HG02885 (cell line): ENCODE data around the gene ADK.

Experiments used
- ATAC-seq: cut with Tn5 transposase; IDR thresholded peaks from one replicate; pipeline ENCODE4 v1.9.1; 2021; ENCODE audit warnings: mild to moderate bottlenecking; ENCODE audit not compliant: unreplicated experiment, poor library complexity

The ADK gene

DNA sequence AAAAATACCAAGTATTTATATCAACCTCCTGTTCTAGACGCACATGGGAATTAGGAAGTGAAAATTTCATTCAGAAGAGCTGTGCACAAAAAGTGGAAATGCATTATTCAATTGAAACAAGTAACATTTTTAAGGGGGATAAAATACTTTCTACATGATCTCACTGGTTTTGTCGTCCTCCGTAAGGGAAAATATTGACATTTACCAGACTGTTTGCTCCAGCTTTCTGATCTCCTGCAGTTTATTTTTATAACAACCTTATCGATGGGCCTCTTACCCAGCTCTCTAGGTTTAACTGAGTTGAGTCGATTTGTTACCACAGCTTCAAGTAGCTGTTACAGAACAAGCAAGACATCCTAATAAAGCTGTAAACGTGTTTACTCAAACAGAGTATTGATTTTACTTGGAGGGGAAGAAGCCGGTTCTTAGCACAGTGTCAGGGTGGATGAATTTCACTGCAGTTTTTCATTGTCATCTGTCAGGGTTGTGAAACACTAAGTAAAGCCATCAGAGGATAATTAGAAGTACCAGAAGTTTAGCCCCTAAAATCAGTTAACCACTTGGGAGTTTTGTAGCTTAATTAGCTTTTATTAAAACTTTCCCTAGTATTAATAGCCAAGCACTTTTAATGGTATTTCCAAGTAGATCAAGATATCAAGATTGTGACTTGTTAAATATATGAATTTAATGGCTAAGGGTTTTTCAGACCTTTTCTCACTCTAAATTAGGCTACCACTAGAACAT is 532.8 kb downstream of the ADK start:
- no peak for ATAC-seq

DNA sequence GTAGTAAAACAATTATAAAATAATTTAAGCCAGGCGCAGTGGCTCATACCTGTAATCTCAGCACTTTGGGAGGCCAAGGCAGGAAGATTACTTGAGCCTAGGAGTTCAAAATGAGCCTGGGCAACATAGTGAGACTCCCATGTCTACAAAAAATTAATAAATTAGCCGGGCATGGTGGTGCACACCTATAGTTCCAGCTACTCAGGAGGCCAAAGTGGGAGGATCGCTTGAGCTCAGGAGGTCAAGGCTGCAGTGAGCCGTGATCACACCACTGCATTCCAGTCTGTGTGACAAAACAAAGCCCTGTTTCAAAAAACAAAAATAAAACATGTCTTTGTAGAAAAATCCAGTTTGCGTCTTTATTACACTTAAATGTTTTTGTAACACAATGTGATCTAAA is 533.4 kb downstream of the ADK start:
- no peak for ATAC-seq

DNA sequence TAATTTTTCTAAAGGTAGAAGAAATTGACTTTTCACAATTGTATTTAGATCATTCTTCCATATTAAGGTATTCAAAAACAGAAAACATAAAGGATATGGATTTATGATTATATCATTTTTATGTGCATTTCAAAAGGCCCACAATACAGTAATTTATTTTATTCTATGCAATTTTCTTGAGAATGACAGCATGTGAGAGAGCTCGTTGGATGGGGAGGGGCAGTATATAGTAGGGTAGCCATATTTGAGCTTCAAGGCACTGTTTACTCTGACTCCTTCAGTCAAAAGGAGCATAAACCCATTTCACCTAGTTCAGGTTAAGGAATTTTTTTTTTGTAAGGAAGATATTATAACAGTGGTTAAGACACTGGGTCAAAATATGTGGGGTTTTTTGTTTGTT is 534.5 kb downstream of the ADK start:
- ATAC-seq = no peak

DNA sequence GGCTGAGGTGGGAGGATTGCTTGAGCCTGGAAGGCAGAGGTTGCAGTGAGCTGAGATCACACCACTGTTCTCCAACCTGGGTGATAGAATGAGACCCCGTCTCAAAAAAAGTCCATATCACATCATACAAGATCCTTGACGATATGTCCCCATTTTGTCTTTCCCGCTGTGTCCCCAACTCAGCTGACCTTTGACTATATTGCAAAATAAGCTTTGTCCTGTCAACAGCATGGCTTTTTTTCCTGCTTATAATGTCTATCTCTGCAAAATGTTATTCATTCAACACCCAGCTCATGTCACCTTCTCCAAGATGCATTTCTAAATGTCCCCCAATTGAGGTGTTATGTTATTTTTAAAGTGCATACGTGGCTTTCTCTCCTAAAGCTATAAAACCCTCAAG is 539.4 kb downstream of the ADK start:
- no peak for ATAC-seq

DNA sequence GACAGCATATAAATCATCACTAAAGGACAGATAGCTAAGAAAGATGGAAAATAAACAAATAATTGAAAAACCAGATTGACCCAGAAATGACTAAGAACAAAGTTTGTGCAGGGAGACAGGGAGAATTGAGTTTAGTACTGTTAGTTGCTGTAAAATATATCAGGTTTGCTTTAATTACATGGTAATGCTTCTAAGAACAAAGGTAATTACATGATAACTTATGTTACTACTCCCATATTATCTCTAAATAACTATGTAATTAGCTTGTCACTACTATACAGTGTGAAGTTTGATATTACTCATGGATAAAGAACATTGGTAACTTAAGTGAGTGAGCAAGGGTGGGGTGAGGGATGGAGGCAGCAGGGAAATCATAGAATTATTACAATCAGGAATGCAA is 540.1 kb downstream of the ADK start:
- no peak for ATAC-seq

DNA sequence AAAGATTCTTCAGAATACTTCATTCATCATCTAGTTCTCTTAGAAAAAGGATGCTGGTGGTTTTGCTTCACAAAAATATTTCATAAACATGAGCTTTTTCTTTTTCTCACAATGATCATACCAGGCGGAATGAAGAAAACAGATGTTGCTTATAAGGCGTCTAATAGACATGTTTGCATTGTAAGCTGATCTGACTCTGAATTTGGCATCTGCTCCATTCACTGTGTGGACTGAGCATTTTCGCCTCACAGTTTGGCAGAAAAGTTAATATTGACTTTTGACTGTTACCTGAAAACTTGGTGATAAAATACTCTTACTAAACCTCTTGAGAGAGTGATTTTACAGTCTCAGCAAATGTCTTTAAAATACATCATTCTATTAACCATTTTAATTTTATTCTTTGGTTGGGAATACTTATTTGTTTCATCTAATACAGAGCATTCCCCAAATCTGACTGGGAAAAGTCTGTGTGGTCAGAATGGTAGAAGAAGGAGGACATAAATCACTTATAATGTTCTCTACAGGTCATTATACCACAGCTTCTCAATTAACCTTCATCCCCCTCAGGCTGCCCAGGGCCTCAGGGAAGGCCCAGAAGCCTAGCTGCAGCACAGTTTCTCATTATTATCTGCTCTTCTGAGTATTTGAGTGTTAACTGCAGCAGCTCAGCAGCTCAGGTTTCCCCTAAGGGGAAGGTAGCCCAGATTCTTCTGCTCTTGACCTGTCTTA is 553.8 kb downstream of the ADK start:
- no peak for ATAC-seq

DNA sequence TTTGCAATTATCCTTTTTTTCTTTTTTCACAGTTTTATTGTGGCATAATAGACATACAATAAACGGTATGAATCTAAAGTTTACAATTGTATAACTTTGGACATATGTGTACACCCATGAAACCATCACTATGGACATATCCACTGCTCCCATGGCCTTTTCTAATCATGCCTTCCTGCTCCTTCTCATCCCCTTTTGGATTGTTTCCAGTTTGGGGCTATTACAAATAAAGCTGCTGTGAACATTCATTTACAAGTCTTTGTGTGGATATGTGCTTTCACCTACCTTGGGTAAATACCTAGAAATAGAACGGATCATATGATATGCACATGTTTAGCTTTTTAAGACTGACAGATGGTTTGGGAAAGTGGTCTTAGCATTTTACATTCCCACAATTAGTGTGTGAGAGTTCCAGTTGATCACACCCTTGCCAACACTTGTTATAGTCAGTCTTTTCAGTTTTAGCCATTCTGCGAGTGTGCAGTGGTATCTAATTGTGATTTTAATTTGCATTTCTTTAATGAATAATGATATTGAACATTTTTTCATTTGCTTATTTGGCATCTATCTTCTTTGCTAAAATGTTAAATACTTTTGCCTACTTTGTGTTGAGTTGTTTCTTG is 554.4 kb downstream of the ADK start:
- ATAC-seq = no peak

DNA sequence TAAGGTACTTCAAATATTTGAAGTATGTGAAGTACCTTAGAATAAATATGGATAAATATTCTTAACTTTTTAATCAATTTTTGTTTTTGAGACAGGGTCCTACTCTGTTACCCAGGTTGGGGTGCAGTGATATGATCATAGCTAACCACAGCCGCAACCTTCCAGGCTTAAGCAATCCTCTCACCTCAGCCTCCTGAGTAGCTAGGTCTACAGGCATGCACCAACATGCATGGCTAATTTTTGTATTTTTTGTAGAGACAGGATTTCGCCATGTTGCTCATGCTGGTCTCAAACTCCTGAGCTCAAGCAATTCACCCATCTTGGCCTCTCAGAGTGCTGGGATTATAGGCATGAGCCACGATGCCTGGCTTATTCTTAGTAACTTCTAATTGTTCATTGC is 555.9 kb downstream of the ADK start:
- ATAC-seq = no peak

DNA sequence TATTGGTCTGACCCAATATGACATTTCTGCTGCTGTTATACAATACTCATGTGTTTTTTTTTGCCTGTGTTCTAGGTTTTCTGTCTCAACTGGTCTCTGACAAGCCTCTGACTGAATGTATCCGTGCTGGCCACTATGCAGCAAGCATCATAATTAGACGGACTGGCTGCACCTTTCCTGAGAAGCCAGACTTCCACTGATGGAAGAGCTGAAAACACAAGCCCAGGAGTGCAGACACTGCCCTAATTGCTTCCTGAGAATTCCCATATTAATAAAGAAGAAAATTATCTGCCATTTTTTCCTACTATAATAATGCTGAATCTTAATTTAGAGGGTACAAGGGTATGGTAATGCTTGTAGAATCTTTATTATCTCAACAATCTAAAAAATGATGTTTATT is 557.2 kb downstream of the ADK start:
- no peak for ATAC-seq

DNA sequence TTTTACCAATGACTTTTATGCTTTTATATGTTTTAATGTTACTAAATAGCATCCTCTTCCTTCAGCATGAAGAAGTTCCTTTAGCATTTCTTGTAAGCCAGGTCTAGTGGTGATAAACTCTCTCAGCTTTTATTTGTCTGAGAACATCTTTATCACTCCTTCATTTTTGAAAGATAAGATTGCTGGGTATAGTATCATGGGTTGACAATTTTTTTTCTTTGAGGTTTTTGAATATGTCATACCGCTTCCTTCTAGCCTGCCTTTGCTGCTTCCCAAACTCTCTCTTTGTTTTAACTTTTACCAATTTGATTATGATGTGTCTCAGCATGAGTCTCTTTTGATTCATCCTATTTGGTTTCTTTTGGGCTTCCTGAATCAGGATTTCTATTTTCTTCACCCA is 567.2 kb downstream of the ADK start:
- ATAC-seq = no peak

DNA sequence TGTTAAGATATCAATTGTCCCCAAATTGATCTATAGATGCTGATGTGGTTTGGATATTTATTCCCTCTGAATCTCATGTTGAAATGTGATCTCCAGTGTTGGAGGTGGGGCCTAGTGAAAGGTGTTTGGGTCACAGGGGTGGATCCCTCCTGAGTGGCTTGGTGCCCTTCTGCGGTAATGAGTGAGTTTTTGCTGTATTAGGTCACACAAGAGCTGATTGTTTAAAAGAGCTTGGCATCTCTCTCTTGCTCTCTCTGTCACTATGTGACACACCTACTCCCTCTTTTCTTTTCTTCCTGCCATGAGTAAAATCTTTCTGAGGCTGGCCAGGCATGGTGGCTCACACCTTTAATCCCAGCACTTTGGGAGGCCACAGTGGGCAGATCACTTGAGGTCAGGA is 577.2 kb downstream of the ADK start:
- no peak for ATAC-seq

DNA sequence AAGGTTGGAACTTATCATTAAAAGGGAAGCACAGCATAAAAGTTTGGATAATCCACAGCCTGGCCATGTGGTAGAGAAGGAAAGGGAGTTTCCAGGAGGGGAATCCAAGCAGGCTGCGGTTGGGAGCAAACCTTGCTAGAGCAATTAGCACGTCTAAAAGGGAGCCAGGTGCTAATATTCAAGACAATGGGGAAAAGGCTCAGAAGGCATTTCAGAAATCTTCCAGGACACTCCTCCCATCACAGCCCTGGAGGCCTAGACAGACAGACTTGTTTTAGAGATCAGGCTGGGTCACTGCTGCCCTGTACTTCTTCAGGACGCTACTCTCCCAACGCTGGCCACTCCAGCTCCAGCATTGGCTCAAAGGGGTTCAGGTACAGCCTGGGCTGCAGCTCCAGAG is 579.2 kb downstream of the ADK start:
- ATAC-seq = no peak

DNA sequence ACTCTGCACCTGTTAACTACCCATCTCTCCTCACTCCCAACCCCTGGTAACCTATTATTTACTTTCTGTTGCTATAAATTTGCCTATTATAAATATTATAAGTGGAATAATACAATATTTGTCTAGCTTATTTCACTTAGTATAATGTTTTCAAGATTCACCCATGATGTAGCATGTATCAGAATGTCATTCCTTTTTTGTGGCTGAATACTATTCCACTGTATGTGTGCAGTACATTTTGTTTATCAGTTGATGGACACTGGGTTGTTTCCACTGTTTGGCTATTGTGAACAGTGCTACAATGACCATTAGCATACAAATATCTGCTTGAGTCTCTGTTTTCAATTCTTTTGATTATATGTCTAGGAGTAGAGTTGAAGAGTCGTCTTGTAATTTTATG is 582.6 kb downstream of the ADK start:
- no peak for ATAC-seq

DNA sequence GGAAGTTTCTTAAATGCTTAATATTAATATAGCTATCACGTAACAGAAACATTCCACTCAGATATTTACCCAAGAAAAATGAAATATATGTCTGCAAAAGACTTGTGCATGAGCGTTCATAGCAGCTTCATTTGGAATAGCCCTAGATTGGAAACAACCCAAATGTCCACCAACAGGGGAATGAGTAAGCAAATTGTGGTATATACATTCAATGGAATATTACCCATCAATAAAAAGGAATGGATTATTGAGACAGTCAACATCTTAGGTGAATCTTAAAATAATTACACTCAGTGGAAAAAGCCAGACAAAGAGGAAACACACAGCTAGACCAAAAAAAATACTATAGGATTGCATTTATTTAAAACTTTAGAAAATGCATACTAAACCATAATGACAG is 585.0 kb downstream of the ADK start:
- no peak for ATAC-seq

DNA sequence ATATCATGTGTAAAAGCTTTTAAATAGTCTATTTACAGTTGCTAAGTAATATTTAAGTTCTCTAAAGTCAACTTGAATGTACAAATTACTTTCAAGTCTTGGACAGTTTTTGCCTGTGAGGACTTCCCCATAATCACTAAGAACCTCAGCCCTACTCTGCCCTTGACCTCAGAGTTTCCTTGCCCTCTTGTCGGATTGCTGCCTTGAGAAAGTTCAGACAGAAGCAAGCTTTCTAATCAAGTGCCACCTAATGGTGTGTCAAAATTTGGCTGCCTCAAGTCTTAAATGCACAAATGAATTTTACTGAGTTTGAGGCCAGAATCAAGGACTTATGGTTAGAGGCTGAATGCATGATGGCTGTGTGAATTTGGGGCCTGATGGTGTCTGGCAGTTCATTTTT is 587.0 kb downstream of the ADK start:
- ATAC-seq = peak; percentile 47

DNA sequence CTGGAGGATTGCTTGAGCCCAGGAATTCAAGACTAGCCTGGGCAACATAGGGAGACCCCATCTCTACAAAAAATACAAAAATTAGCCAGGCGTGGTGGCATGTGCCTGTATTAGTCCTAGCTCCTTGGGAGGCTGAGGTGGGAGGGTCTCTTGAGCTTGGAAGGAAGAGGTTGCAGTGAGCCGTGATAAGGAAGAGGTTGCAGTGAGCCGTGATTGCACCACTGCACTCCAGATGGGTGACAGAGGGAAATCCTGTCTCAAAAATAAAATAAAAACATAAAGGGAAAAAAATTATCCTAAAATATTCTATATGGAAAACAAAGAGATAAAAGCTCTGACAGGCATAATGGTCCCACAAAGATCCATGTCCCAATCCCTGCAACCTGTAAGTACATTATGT is 587.5 kb downstream of the ADK start:
- ATAC-seq = no peak

DNA sequence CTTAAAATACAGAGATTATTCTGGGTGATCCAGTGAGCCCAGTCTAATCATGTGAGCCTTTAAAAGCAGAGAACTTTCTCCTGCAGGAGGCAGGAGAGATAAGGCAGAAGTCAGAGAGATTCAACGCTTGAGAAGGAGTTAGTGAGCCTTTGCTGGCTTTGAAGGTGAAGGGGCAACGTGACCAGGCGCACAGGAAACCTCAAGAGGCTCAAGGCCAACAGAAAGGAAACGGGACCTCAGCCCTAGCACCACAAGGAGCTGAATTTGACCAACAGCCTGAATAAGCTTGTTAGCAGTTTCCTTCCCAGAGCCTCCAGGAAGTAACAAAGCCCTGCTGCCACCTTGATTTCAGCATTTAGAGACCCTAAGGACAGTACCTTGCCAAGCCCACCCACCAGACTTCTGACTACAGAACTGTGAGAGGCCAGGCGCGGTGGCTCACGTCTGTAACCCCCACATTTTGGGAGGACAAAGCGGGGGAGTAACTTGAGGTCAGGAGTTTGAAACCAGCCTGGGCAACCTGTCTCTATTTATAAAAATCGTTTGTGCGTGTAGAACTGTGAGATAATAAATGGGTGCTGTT is 588.1 kb downstream of the ADK start:
- peak; percentile 85 for ATAC-seq

DNA sequence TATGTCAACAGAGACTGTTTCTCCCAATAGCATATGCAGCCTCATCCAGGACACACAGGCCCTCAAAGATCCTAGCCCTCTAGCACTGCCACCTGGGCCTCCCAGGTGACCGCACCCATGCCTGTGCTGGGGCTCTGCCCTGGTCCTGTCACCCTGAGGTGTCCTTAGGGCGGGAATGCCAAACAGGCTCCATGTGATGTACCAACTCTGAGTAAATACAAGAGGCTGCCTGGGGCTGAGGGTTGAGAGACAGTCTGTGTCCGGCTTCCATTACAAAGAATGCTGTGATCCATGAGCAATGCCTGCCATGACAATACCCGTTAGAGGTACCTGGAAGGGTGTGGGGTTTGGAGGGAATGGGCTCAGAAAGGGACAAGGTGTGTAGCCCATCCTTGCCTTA is 592.4 kb downstream of the ADK start:
- ATAC-seq = no peak

DNA sequence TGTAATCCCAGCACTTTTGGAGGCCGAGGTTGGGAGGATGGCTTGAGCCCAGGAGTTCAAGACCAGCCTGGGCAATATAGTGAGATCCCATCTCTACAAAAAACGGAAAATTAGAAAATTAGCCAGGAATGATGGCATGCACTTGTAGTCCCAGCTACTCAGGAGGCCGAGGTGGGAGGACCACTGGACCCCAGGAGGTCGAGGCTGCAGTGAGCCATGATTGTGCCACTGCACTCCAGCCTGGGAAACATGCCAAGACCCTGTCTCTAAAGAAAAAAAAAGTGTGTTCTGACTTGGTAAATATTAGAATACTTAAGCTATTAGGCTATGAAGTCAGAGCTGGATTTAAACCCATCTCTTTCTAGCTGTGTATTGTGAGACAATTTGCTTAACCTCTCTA is 594.4 kb downstream of the ADK start:
- ATAC-seq = no peak

DNA sequence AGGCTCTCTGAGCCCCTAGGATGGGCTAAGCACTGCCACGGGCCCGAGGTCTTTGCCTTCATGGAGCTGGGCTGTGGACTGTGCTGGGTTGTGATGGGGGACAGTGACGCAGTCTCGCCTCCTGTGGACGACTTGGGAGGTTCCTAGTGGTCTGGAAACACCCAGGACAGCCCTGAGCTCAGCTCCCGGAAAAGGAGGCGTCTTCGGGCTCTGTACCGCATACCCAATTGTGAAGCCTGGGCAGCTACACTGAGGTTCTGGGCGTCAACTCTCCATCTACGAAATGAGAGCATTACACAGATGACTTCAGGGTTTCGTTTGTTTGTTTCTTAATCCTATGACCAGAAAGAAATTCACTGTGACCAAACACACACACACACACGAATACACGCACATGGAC is 595.8 kb downstream of the ADK start:
- no peak for ATAC-seq

DNA sequence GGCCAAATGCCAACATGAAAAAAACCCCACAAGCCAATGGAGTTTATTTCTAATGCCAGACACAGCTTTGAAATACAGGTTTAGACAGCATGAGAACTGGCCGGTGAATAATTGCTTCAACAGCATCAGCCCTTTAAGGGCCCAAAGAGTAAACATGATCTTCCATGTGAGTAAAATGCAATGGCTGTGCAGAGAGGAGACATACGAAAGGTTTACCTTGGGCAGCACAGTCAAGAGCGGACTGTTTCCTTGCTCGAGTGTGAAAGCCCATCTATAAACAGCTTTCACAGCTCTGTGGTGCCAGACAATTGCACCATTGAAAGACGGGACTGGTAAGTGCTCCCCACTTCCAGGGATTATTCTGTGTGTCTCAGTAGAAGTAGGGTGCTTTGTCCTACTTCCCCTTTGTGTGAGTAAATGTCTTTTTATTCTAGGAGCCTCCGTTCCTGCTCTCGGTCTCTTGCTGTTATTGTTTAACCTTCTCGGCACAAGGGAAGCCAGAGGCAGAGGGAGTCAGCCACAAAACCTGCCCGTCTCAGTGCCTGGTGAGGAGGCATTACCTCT is 597.5 kb downstream of the ADK start:
- no peak for ATAC-seq
